GM19023 (cell line): Measurements from ENCODE around the gene SUGP1.
"Not testable (repeated sequence)": the region's sequence is repeated elsewhere in the genome, so short reads cannot be mapped to it uniquely, and the experiment has no call there.

Experiments used
- ATAC-seq: cut with Tn5 transposase; IDR thresholded peaks from one replicate; pipeline ENCODE4 v1.9.1; 2021; ENCODE audit warnings: mild to moderate bottlenecking, moderate library complexity; ENCODE audit not compliant: unreplicated experiment

SUGP1 gene

GRCh38 chr19:19268453-19269385, 51.6 kb downstream of the SUGP1 start:
- ATAC-seq = no peak

GRCh38 chr19:19267305-19267704, 53.0 kb downstream of the SUGP1 start:
- ATAC-seq = no peak

GRCh38 chr19:19263886-19264487, 56.3 kb downstream of the SUGP1 start:
- no peak for ATAC-seq

GRCh38 chr19:19262190-19263057, 57.9 kb downstream of the SUGP1 start:
- no peak for ATAC-seq

- no peak for ATAC-seq
These were observed 58.7 kb downstream of the SUGP1 start for GRCh38 chr19:19261350-19262189.

GRCh38 chr19:19260417-19261214, 59.7 kb downstream of the SUGP1 start:
- ATAC-seq = no peak

GRCh38 chr19:19259741-19260140, 60.6 kb downstream of the SUGP1 start:
- ATAC-seq = no peak

- no peak for ATAC-seq
These were observed 61.5 kb downstream of the SUGP1 start for GRCh38 chr19:19258589-19259338.

GRCh38 chr19:19257836-19258588, 62.3 kb downstream of the SUGP1 start:
- ATAC-seq = no peak

- ATAC-seq = no peak
These were observed 63.2 kb downstream of the SUGP1 start for GRCh38 chr19:19257137-19257536.

GRCh38 chr19:19256072-19256969, 64.0 kb downstream of the SUGP1 start:
- no peak for ATAC-seq

GRCh38 chr19:19253409-19253808, 66.9 kb downstream of the SUGP1 start:
- ATAC-seq = not testable (repeated sequence)

GRCh38 chr19:19250196-19250801, 70.0 kb downstream of the SUGP1 start:
- ATAC-seq = no peak

- ATAC-seq = no peak
These were observed 79.8 kb downstream of the SUGP1 start for GRCh38 chr19:19240476-19240875.

GRCh38 chr19:19239675-19240074, 80.6 kb downstream of the SUGP1 start:
- no peak for ATAC-seq

GRCh38 chr19:19238126-19238894, 82.0 kb downstream of the SUGP1 start:
- ATAC-seq = no peak
